Activated effector memory CD4-positive, alpha-beta T cell treated with anti-CD3 and anti-CD28 coated beads, Interleukin-2, amount 50 U/mL, for 16 hours (primary cell): ENCODE measurements around the gene CTTNBP2NL.
A peak's percentile ranks its signal among the peaks of the same experiment; 100 is the strongest.

Source experiments
- DNase-seq: peaks from one replicate; pipeline ENCODE4 v3.0.0-alpha.2; 2020

CTTNBP2NL gene, protein sequence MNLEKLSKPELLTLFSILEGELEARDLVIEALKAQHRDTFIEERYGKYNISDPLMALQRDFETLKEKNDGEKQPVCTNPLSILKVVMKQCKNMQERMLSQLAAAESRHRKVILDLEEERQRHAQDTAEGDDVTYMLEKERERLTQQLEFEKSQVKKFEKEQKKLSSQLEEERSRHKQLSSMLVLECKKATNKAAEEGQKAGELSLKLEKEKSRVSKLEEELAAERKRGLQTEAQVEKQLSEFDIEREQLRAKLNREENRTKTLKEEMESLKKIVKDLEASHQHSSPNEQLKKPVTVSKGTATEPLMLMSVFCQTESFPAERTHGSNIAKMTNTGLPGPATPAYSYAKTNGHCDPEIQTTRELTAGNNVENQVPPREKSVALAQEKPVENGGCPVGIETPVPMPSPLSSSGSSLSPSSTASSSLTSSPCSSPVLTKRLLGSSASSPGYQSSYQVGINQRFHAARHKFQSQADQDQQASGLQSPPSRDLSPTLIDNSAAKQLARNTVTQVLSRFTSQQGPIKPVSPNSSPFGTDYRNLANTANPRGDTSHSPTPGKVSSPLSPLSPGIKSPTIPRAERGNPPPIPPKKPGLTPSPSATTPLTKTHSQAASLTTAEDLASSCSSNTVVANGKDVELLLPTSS

GRCh38 chr1:112395821-112396652, at the start of gene CTTNBP2NL:
Gene CTTNBP2NL, plus strand, starts transcription at chr1:112396214. Its CDS starts 19,952 bp downstream, at chr1:112416166.
- DNase-seq, result peak; percentile 94

GRCh38 chr1:112346801-112347350, 49.1 kb upstream of the CTTNBP2NL start:
- no peak for DNase-seq

DNA sequence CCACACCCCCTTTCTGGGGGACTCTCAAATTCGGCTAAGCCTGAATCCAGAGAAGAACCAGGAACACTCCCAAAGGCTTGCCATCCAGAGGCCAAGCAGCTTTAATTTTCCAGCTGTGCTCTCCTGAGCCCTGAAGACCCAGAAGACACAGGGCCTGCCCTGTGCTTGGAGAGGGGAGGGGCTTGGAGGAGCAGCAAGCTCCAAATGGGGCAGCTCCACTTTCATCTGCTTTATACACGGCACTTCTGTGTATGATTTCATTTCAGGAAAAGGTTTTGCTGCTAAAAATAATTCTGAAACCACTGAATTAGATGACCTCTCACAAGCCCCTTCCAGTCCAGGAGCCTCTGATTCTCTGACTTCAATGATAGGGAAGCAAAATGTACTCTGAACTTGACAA, 39.2 kb upstream of the CTTNBP2NL start:
- no peak for DNase-seq

DNA sequence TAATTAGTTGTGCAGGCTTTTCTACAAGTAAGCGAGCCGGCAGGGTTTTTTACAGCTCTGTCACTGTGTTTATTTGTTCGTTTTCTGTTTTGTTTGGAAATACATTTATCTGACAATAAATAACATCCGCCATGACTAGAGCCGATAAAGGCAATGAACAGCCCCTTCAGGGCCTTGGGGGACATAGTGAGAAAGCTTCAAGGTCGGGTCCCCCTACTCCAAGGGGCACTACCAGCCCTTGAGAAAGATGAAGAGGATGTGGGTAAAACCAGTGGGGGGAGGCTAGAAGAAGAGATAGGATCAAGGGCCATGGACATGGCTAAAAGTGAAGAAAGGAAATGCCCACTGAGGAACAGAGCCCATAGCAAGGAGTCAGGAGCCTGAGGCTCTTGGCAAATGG, 38.5 kb upstream of the CTTNBP2NL start:
- no peak for DNase-seq

DNA sequence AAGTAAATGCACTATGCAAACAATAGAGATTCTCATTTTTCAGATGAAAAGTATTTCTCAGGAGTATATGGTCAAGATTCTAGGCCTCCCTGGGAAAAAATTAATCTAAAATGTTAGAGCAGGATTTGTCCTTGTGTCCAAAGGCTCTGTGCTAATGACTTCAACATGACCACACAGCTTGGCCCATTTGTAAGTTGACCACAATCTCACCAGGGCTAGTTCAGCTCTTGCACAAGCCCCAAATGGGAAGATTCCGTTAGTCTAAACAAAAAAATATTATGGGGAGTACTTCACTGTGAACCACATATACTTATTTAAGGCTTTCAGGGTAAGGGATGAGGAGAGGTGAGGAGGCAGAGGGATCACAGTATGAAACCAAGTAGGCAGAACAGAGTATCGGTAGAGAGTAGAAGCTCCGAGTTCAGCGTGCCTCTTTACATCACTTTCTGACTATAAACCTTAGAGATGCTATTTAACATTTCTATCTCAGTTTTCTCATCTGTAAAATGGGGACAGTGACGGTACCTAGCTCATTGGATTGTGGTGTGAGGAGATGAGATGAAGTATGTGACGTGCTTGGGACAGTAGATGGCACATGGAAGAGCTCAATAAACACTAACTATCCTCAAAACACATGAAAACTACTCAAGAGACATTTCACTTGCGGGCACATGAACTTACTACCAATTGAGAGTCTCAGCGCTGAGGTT, 37.8 kb upstream of the CTTNBP2NL start:
- no peak for DNase-seq

DNA sequence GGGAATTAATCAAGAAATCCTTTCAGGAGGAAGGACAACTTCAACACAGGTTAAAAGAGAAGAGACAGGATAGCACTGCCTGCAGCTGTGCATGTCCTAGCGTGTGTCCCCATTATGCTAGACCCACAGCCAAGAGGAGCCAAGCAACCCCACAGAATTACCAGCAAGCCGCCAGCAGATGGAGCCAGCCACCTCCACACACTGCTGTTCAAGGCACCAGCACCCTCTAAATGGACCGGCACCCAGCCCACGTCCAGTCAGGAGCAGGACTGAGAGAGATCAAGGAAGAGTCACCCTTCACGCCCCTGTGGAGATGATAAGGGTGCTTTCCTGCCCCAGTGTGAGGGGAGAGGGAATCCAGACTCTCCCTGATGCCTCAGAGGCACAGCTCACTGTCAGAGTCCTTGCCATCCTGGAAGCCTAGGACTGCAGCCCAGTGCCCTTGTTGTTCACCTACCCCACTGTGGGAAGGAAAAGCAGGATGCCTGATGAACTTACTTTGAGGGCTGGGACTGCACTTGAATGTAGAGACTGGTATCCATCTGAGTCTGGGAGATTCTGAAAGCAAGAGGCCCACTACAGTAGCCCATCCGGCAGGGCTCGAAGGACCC, 37.1 kb upstream of the CTTNBP2NL start:
- DNase-seq, result peak; percentile 75

GRCh38 chr1:112359961-112360767, 35.9 kb upstream of the CTTNBP2NL start:
- no peak for DNase-seq

GRCh38 chr1:112363636-112364035, 32.4 kb upstream of the CTTNBP2NL start:
- DNase-seq, result no peak

DNA sequence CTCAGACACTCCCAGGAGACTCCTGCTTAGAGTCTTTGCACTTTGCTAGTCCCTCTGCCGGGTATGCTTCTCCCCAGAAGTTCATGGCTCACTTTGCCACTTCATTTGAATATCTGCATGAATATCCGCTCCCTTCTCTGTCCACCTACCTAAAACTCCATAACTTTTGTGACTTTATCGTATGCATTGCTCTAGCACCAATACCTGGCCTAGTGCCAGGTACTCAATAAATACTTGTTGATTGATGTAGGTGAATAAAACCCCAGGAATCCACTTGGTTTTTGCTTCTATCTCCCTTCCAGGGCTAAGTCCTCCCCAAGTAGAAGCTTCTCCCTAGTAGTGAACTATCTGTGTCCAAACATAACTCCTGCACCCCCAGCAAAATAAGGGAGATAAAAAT, 27.8 kb upstream of the CTTNBP2NL start:
- DNase-seq, result no peak

- DNase-seq, result peak; percentile 93
Observed at GRCh38 chr1:112369392-112370285, 26.4 kb upstream of the CTTNBP2NL start.

GRCh38 chr1:112370996-112371395, 25.0 kb upstream of the CTTNBP2NL start:
- no peak for DNase-seq

DNA sequence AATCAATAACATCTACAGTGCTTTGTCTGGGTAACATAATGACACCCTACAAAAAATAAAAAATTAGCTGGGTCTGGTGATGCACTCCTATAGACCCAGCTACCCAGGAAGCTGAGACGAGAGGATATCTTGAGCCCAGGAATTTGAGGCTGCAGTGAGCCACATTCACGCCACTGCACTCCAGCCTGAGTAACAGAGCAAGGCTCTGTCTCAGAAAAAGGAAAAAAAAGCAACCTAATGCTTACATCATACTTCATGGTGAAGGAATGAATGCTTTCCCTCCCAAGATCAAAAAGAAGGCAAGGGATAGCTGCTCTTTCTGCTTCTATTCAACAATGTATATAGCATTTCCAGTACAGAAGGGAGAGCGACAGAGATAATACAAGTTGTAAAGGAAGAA, 24.2 kb upstream of the CTTNBP2NL start:
- DNase-seq, result no peak

DNA sequence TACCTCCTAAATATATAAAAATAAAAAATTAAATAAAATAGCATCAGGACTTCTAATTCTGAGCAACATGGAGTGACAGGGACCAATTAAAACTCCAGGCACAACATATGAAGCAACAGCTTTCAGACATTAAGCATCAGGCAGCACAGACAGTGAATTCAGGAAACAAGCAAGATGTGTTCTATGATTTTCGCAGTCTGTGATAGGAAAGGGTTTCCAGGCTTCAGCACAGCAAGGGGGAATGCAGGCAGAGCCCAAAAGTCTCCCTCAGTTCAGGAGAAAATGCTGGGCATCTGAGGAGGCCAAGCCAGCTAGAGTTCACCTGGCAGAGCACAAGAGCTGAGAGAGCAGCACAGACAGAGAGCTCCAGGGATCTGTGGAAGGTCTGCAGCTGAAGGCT, 22.2 kb upstream of the CTTNBP2NL start:
- DNase-seq, result no peak

GRCh38 chr1:112375701-112376100, 20.3 kb upstream of the CTTNBP2NL start:
- no peak for DNase-seq

DNA sequence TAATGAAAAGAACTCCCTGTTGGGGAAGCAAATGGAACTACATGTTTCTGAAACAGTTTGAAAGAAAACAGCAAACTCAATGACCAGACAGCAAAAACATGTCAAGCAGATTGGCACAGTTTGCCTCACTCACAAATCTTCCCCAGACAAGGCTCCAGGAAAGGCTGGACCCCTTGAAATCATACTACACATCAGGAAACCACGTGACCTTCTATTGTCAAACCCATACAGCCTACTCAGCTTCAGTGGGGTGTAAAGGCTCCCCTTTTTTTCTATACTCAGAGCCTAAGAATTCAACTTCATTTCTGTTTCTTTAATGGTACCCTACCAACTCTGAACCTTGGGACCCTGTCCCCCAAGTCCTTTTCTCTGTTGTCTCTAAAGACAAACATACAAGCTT, 15.7 kb upstream of the CTTNBP2NL start:
- DNase-seq, result no peak

DNA sequence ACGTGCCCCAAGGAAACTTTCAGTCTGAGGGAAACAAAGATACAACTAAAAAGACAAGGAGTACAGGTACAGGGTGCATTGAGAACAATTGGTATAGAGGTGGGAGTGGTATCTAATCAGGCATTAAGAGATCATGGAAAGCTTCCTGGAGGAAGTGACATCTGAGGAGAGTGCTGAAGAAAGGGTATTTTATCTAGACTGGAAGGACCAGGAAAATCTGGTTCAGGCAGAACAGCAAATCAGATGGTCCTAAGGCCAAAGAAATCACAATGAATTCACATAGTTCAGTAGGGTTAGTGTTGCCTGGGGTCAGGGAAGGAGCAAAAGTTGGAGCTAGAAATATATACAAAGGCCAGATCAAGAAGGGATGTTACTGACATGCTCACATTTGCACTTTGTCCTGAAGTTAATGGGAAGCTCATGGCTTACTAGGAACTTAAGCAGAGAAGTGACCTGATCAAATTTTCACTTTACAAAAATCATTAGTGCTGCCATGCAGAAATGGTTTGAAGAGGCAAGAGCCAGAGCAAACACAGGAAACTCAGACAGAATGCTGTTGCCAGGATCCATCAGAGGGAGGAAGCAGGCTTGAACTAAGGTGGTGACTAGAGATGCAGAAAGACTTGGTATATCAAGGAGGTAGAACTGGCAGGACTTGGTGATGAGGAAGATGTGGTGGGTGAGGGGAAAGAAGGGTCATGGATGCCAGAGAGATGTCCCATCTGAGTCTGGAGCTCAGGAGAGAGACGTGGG, 14.5 kb upstream of the CTTNBP2NL start:
- DNase-seq, result no peak

DNA sequence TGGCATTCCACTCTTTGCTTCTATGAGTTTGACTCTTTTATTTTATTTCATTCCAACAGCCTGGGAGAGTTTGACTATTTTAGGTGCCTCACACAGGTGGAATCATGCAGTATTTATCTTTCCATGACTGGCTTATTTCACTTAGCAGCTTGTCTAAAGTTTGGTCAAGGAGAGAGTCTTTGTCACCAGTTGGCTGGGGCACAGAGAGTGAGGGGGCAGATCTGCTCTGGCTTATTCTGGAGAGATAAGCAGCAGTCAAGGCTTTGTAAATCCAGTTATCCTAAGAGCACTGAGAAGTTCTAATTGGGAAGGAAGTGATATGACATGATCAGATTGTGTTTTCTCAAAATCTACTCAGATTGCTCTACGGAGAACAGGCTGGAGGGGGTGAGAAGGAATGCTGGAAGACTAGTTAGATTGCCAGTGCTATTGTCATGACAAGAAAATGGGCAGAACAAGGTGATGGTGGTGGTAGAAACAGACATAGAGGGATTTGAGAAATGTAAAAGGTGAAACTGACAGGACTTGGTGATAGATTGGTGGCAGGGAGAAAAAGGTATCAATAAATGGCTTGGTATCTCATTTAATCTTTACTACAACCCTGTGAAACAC, 12.1 kb upstream of the CTTNBP2NL start:
- DNase-seq, result no peak

DNA sequence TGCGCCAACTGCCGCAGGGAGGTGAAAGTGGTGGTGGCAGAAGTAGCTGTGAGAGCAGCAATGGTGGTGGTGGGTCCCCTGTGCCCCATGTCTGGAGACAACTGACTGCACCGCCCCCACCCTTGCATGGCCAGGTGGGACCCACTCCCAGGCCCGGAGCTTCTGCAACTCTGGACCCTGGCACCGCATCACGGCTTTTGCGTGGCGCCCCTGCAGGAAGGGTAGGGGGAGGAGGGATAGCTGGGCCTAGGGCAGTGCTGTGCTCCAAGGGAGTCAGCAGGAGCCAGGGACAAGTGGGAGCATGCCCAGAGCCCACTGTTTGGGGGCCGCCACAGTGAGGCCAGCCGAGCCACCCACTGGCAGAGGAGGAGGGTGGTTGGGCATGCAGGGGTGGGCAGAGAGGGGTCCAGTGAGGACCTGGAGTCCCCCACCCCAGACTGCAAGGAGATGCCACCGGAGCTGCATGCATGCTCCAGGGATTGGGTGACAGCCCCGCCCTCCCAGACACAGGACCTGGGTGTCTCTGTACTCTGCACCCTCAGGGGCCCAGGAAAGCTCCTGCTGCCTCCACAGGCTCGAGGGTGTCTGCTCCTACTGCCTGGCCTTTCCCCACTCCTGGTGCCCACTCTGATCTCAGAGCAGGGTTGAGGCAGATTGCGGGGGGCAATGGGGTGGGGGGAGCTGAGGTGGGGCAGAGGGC, 9.8 kb upstream of the CTTNBP2NL start:
- DNase-seq, result no peak
